HG03135 (cell line): ENCODE measurements around the gene POPDC2.
A peak's percentile ranks its signal among the peaks of the same experiment; 100 is the strongest.

ENCODE experiments used
- ATAC-seq: cut with Tn5 transposase; IDR thresholded peaks from one replicate; pipeline ENCODE4 v1.9.1; 2021; ENCODE audit warnings: mild to moderate bottlenecking, moderate library complexity; ENCODE audit not compliant: unreplicated experiment

Gene POPDC2

DNA sequence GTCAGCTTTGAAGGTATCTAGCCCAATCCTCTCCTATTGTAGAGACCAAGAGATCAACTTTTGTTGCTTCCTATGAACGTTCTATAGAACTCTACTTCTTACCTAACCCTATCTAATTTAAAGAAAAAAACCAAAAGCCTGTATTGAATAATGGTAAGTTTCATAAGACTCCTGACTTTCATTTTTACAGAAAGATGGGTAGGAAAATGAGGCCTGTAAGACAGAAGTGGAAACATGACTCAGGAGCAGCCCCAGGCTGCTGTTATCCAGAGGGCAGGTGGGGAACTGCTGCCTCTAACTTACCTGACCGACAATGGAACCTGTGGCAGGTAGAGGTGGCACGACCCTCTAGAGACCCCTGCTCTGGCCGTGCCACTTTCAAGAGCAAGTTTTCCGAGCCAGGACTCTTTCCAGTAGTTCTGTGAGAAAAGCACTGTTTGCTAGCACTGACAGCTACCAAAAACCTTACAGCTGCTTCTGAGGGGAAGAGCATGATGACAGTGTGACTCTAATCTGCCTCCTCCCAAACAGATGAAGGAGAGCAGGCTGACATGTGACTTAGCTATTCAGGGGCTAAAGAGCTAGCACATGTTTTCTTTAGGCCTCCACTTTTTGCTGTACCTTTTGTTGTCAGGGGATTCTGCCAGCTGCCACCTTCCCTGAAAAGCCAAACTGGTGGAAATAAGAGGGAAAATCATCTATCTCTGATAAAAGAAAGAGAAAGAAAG, 17.5 kb downstream of the POPDC2 start:
- no peak for ATAC-seq

- no peak for ATAC-seq
Observed at GRCh38 chr3:119641416-119641815, 19.0 kb downstream of the POPDC2 start.

GRCh38 chr3:119639494-119640350, 20.7 kb downstream of the POPDC2 start:
- peak; percentile 24 for ATAC-seq

DNA sequence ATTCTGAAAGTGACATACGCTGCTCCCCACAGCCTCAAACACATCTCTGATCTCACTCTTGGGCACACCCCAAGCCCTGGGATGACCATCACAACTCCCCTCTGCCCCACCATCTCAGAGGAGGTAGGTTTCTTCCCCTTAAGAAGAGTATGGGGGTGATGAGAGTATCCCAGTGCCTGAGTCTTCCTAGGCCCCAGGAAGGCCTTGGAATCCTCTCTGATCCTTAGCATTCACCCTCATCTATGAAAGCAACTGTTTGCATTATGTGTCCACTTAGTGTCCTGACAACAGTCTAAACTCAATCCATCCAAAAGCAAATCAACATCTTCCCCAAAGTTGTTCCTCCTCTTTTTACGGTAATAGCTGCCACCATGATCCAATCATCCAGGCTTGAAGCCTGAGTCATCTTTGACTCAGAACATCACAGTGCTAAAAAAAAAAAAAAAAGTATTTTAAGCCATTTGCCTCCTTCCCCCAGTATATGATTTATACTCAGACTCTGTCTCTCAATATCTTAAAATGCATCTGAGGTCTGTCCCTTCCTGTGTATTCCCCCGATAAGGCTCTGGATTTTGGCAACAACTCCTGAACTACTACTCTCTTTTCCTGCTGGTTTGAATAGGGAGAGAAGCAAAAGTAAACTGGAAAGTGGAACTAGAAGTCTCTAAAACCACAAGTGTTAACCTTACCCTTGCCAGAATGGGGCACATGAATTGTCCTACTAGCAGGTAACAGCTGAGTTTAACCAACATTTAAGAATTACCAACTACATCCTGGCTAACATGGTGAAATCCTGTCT, 22.5 kb downstream of the POPDC2 start:
- peak; percentile 41 for ATAC-seq

DNA sequence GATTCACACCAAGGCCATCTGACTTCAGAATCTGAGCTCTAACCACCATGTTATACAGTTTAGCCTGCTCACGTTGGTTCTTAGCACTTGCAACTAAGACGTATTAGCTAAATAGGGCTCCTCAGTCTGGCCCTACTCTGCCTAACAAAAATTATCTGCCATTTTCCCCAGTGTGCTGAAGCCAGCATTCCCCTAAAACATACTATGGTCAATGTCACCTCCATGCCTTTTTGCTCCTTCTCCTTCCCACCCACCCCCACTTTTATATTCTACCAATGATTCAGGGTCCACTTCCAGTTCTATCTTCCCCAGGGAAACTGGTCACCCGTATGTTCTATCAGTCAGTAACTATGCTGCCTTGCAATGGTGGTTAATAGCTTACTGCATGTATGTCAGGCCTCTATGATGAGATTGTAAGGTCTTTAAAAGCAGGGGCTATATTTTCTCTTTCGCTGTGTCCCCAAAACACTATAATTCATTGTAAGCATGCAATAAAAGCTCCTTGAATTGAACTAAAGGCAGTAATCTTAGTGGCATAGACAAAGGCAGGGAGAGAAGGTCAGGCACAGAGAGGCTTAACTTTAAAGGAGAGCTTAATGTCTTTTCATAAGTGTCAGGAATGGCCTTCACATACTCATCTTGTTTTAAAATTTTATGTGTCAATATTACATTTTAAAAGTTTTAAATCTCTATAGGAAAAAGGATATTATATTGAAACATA, 23.3 kb downstream of the POPDC2 start:
- no peak for ATAC-seq

GRCh38 chr3:119636249-119636648, 24.1 kb downstream of the POPDC2 start:
- no peak for ATAC-seq

GRCh38 chr3:119635719-119636118, 24.7 kb downstream of the POPDC2 start:
- no peak for ATAC-seq

DNA sequence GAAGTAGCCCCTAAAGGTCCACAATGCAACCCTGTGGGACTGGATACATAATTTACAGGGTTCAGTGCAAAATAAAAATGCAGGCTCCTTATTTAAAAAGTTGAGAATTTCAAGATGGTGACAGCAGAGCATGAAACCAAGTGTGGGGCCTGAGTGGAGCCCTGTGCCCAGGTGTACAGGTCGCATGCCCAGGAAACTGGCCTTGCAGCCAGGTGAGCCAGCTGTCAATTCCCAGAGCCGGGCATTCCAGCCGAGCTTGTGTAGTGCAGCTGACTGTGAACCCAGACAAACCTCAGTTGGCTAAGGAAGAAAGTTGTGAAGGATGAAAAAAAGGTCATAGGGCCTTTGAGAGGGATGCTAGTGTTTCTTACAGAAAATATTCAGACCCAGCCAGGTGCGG, 27.6 kb downstream of the POPDC2 start:
- no peak for ATAC-seq

GRCh38 chr3:119632216-119632615, 28.2 kb downstream of the POPDC2 start:
- ATAC-seq: no peak

DNA sequence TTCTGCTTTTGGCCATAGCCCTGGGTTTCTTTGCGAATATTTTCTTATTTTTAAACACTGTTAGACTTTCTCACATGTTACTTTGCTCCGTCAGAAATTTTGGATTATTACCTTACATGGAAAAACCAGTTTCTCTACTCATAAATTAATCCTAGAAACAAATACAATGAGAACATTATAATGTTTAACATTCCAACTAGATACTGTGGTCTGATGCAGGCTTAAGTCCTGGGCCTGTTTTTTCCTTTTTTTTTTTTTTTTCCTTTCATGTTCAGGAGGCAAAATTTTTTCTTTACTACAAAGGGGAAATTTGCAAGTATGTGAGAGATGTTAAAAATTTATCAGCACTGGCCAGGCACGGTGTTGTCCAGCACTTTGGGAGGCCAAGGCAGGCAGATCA, 28.9 kb downstream of the POPDC2 start:
- no peak for ATAC-seq

DNA sequence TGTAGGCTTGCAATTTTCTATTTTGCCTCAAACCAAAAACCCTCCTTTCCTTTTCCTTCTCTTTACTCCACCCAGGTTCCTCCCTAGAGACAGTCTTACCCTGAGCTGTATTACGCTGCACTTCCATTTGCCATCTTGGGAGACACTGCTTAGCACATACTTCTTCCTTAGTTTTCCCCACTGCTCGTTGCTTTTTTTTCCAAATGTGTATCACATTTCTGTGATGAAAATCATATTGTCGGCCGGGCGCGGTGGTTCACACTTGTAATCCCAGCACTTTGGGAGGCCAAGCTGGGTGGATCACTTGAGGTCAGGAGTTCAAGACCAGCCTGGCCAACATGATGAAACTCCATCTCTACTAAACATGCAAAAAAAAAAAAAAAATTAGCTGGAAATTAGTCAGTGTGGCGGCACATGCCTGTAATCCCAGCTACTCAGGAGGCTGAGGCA, 29.5 kb downstream of the POPDC2 start:
- no peak for ATAC-seq

DNA sequence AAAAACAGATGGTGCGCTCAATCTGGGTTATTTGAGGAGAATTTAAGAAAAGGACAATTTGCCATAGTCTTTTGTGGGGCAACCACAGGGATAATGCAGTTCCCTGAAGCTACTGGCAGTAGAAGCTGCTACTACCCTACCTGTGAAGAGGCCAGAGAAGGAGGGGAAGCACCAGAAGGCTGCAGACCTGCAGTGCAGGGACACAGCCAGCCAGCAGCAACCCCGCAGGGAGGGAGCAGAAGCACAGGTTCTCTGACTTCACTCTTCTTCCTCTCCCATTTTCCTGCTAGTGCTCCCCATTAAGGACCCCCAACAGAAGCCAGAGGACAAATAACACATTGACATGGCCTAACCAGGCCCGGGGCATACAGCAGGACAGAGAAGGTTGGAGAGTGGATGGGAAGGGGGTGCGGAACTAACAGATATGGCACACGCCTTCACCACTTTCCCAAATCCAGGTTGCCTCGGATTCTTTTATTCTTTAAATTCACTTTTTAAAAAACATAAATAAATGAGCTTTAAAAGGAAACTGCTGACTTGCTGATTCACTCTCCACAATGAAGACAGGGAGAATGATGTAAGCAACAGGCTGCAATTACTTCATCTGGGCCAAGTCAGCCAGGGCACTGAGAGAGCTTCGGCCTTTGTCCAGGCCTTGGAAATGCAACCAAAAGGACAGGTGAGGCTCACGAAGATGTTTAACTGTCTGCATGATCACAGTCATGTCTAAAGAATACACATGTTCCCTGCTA, 30.1 kb downstream of the POPDC2 start:
- no peak for ATAC-seq

DNA sequence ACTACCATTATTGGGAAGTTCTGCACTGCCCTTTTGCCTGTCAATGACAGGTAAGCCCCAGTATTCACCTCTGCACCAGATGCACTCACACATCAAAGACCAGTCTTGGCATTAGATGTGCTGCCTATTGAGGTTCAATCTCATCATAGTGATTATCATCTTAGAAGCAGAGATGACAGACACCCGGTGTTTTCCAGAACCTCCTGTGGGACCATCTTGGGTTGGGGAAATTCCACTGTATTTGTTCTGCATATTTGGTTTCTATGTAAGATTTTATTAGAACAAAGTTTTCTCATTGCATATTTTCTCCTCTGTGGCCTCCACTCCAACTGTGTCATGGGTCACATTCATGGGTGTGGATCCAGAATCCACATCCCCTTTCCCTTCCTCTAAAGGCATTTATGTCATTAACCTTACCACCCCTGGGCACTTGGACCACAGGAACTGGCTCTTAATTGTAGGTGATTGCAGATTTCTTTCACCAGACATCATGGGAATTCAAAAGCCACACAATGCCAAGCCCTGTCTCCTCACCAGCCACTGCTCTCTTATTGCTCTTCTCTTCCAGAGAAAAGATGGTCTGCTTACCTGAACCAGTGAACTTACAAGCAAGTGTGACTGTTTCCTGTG, 31.5 kb downstream of the POPDC2 start:
- peak; percentile 50 for ATAC-seq

GRCh38 chr3:119628390-119628789, 32.0 kb downstream of the POPDC2 start:
- ATAC-seq: peak; percentile 61

DNA sequence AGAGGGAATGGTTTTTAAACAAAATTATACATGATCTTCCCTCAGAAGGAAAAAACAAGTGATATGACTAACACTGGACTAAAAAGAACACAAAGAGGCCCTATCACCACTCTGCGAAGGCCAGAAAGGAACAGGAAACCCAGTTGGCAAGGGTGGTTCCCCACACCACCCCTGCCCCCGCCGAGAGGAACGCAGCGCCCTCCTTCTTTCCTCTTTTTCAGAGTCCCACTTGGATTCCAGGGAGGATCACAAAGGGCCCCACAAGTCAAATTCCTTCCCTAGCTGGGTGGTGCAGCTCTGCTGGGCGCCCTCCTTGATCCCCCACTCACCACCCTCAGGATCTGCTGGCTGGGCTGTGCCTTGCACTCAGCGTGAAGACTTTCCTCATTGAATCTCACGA, 32.9 kb downstream of the POPDC2 start:
- ATAC-seq: no peak

DNA sequence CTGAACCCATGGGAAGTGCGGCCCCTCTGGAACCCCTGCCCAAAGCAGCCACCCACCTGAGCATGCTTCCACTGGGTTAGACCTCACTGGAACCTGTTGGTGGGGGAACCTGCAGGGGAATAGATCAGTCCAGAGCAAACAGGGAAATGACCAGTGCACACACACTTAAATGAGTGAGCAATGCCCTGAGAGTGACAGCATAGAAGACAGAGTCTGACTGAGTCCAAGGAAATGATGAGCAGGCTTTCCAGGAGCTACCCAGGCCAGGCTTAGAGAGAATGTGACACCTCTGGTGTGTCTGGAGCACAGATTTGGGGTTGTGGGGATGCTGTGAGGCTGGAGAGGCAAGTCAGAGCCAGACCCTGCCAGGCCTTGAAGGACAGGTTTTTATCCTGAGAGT, 34.2 kb downstream of the POPDC2 start:
- ATAC-seq: no peak

- no peak for ATAC-seq
Observed at GRCh38 chr3:119625451-119626153, 34.8 kb downstream of the POPDC2 start.

GRCh38 chr3:119624002-119624720, 36.2 kb downstream of the POPDC2 start:
- no peak for ATAC-seq
